IPS DF 4.7 (cell line): ENCODE data around the gene ZMIZ1.

ENCODE experiments used
- DNase-seq: peaks from one replicate; pipeline ENCODE4 v3.0.0-alpha.2; 2013; ENCODE audit warnings: low spot score; ENCODE audit errors: extremely low read depth

Gene ZMIZ1

DNA sequence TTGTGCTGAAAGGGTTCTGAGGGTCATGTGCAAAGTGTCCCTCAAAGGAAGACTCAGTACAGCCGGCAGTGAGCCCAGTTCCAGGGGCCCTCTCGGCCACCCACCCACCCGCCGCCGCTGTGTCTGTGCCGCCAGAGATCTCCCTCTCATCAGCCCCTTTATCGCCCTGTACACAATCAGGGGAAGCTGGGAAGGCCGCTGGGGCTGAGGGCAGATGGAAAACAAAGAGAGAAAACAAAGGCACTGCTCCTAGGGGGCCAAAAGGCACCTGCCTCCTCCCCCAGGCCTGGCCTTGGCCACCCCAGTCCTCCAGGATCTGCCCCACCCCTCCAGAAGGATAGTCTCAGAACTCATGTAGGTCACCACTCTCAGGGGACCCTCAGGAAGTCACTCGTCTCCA is 67.0 kb downstream of the ZMIZ1 start:
- DNase-seq, result no peak

GRCh38 chr10:79136236-79137005 is 67.7 kb downstream of the ZMIZ1 start:
- no peak for DNase-seq

DNA sequence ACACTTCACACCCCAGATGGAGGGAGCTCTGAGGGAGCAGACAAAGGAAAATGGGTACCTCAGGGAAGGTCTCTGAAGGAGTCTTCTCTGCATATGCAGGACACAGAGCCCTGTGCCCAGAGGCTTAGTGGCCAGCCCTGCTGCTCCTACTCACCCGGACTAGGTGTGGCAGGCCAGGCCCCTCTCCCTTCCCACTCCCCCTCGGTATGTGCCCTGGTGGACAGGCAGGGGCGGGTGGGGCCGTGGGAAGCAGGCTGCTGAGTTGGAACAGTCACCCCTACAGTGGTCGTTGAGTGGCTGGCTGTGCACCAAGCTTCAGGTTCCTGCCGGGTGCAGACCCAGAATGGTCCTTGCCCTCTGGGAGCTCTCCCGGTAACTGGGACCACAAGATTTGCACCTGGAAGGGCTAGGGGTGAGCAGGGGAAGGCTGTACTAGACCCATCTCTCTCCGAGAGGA is 68.6 kb downstream of the ZMIZ1 start:
- DNase-seq, result no peak

DNA sequence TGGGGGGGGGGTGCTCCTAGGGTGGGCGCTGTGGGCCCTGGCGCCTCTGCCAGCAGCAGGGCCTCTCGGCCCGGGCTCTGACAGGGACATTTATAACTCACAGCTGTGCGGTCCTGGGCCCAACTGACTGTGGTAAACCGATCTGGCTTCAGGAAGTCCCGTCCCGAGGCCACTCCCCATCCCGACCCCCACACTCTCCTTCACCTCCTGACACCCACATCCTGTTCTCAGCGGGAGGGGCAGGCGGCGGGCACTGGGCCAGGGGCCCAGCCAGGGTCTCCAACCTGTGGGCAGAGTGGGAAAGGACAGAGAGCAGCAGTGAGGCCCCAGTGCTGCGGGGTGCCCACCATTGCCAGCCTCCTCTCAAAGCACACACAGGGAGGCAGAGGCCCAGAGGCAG is 69.1 kb downstream of the ZMIZ1 start:
- DNase-seq, result no peak

DNA sequence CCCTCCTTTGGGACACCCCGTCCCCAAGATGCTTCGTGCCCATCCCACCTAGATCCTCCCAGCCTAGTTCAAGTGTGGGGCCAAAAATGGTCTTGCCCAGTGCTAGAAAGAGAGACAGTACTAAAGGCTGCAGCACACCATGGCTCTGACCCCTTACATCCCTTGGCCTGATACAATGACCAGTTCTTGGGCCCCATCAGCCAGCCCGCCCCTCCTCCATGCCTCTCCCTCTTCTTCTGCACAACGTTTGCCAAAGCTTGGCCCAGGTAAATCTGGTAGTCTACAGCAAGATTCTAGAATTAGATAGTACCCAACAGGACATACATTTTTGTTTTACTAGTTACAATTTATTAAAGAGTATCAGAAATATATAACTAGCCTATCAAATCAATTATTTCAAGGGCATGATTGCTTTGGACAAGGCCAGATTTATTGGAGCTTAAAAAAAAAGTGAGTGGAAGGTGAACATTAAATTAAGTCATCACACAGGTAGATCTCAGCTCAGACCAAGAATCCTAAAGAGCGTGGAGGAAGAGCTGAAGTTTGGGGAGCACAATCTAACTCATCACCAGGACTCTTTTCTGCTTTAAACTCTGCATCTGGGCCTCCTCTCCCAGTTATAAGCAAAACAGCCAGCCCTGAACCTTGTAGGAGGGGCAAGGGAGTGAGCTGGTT is 69.8 kb downstream of the ZMIZ1 start:
- DNase-seq, result no peak

GRCh38 chr10:79139124-79139835 is 70.5 kb downstream of the ZMIZ1 start:
- DNase-seq, result no peak

- no peak for DNase-seq
Measured at GRCh38 chr10:79140085-79140793, 71.5 kb downstream of the ZMIZ1 start.

DNA sequence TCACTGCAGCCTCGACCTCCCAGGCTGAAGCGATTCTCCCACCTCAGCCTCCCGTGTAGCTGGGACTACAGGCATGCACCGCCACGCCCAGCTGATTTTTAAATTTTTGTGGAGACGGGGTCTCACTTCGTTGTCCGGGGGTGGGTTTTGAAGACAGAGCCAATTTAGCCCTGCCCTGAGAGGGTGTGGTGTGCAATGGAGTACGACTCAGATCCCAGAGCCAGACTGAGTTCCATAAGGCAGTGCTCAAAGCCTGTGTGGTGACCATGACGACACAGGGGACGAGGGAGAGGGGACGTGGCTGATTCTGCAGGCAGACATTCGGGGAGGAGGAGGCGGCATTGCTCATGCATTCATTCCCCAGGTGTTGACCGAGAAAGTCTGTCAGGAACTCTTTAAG is 72.1 kb downstream of the ZMIZ1 start:
- no peak for DNase-seq

- DNase-seq, result no peak
Measured at GRCh38 chr10:79142064-79142491, 73.3 kb downstream of the ZMIZ1 start.

- no peak for DNase-seq
Measured at GRCh38 chr10:79142522-79143309, 74.0 kb downstream of the ZMIZ1 start.

GRCh38 chr10:79143879-79144278 is 75.1 kb downstream of the ZMIZ1 start:
- DNase-seq, result no peak

DNA sequence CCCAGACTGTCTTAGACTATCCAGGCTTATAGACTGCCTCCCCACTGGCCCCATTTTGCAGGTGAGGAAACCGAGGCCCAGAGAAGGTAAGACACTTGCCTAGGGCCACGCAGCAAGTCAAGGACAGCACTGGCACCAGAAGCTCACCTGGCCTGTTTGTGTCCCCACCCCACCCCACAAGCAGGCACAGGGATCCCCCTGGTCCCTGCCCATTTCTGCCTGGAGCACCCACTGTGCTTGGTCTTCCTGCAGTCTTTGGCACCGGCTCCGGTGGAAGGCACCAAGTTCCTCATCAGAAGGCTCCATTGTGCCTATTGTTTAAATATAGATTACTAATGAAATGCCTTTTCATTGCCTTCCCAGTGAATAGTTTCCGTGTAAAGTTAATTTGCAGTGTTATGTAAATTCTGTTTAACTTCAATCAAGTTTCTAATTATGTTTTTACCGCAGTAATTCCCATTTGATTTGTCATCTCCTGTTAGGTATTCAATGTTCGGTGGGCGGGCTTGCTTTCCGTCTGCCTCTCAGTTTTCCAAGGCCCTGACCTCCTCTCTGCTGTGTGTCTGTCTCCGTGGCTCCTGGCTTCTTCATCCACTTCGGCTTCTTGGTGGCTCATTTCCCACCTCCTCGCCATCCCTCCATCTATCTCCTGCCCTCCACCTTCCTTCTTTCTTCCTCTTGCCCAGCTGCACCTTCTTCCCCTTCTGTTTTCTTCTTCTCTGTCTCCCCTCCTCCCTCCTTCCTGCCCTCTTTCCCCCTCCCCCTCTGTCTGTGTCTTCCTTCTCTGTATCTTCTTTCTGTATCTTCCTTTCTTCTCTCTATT is 75.8 kb downstream of the ZMIZ1 start:
- DNase-seq, result no peak

GRCh38 chr10:79145174-79145483 is 76.4 kb downstream of the ZMIZ1 start:
- DNase-seq, result no peak

DNA sequence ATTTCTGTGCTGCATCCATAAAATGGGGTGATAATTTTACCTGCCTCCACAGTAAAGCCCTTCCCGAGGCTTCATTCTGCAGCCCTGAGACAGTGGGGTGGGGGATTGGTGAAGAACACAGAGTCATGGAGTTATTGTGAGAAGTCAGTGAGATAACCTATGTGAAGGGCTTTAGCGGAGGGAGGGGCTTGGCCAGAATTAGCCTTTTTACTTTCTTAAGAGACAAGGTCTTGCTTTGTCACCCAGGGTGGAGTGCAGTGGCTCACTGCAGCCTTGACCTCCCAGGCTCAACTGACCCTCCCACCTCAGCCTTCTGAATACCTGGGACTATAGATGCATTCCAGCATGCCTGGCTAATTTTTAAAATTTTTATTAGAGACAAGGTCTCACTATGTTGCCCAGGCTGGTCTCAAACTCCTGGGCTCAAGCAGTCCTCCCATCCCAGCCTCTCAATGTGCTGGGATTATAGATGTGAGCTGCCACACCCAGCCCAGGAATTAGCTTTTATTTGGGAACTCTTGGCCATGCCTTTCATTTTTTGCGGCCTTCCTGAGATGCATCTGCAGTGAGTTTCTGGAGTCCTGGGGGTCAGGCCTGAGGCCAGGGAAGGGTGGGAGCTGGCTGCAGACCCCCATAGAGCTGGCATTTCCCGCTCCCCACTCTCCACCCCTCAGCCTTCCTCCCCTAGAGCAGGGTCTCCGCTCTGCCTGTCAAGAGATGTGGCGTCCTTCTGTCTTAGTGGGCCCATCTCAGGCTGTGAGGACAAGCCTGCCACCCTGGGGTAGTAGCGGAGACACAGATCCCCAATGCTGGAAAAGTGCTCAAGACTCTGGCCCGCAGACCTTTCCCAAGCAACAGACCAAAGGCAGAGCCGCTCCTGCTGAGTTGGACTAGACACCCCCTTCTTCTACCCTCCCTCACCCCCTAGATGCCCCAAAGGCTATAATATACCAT is 77.0 kb downstream of the ZMIZ1 start:
- no peak for DNase-seq

DNA sequence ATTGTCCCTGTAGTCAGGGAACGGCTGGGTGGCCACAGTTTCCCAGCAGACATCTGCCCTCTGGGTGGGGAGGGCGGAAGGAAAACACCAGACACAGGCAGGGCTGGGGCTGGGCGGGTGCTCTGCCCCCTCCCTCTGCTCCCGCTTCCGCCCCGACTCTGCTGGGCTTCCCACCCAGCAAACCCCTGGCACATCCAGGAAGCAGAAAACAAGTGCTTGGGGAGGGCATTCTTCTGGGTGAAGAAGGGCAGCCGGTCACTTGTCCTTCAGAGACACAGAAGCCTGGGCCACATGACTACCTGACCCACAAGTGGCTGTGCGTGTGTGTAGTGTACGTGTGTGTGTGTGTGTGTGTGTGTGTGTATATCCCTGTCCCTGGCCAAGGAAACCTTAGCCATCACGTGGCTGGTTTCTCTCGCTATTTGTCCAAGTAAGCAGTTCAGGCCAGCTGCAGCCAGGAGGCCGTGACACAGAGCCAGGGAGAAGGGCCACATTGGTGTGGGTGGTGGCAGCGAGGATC is 77.9 kb downstream of the ZMIZ1 start:
- DNase-seq, result no peak

DNA sequence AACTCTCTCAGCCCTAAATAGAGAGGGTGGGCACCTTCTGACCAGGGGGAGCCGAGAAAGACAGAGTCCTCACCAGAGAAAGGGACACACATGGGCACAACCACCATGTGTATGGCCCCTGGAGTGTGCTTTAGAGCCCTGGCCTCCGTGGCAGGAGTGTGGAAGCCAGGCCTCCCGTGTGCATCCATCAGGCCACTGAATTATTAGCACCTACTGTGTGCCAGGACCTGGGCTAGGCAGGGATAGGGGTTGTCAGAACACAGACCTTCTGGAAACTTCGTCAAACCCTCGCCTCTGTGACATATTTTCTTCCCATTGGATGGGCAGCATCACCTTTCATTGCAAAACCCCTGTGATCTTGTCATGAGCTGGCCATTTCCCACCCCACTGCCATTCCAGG is 78.5 kb downstream of the ZMIZ1 start:
- DNase-seq, result no peak

DNA sequence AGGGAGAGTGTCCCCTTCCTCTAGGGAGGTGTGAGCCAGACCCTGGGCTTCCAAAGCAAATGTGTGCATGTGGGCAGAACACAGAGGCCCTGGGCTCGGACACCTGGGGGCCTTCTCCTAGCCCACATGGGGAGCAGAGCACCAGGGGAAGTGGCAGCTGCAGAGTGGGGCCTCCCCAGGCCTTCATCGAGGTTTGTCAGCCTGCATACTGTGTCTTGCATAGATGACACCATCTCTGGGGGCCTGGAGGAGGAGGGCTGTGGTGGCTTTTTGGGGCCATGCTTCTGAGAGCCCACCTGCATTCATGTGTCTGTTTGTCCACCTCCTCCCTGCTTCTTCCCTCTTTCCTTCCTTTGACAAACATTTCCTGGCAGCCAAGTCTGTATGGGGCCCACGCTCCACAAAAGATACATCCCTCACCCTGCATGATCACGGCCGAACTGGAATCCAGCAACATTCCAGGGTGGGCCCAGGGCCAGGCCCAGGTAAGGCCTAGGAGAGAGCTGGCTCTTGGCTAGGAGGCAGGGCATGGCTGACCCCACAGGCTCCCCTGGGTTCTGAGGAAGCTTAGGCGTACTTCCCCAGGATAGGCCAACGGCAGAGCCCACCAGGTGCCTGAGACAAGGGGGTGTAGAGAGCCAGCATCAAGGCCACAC is 79.2 kb downstream of the ZMIZ1 start:
- no peak for DNase-seq
